BJ (cell line): ENCODE results near the gene BORCS6. TPM values are rescaled to one million over a fixed set of nuclear protein-coding genes. Genes with fewer than 3 reads are reported as not detected.

Experiments
- CTCF ChIA-PET: fragments of 350-600 bp; formaldehyde crosslinking; extraction: SDS; loops from one replicate; lab custom pipeline; 2021; ENCODE audit warnings: antibody characterized with exemption, inconsistent platforms; lab: Yijun Ruan, JAX
- POLR2A ChIA-PET: fragments of 300-600 bp; sonication (Branson Sonifier 250); formaldehyde crosslinking; extraction: SDS; loops from one replicate; lab custom pipeline; 2021; ENCODE audit warnings: antibody characterized with exemption; lab: Charles Lee
- DNase-seq: peaks from one replicate; pipeline ENCODE4 v3.0.0-alpha.2; 2011; ENCODE audit warnings: low read depth
- H3K27me3 ChIP-seq: 2 replicates; pipeline ENCODE4 v1.6.0; 2011; ENCODE audit warnings: low read length; ENCODE audit not compliant: control insufficient read depth, insufficient read depth
- H3K36me3 ChIP-seq: 2 replicates; pipeline ENCODE4 v1.5.1; 2011; ENCODE audit warnings: low read length; ENCODE audit not compliant: control insufficient read depth, insufficient read depth
- H3K4me3 ChIP-seq: 2 replicates; pipeline ENCODE4 v1.5.1; 2011; ENCODE audit warnings: low read depth, mild to moderate bottlenecking, control low read depth, low read length
- polyA plus RNA-seq: library from polyadenylated mRNA; depleted of rRNA; stranded (reverse); fragments of >200 nt; gene quantifications from 2 replicates; pipeline ENCODE4 v1.2.3, GENCODE V29; 2011
- TF ChIP-seq, protein P1 (sequence below): IDR thresholded peaks from 2 replicates; pipeline ENCODE4 v1.5.1; 2011; ENCODE audit warnings: low read depth, mild to moderate bottlenecking, control low read depth, inconsistent platforms, low read length, moderate library complexity; ENCODE audit not compliant: insufficient read depth

The BORCS6 gene
- polyA plus RNA-seq, 1 experiment, result 4.5 TPM

DNA sequence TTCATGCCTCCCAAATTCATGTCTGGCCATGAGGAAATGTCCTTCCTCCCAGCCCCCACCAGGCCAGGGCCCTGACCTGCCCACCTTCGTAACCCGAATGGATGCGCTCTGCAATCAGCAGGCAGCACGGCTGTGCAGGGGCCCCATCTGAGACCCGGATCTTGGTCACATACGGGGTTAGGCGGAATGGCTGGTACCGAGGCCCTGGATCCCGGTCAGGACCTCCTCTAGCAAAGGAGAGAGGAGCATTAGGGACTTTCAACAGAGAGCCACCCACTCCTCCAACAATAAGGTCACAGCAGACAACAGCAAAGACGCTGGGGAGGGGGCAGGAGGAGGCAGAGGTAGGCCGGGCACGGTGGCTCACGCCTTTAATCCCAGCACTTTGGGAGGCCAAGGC lies 41.4 kb downstream of the BORCS6 start:
- POLR2A ChIA-PET, result no interaction called here

DNA sequence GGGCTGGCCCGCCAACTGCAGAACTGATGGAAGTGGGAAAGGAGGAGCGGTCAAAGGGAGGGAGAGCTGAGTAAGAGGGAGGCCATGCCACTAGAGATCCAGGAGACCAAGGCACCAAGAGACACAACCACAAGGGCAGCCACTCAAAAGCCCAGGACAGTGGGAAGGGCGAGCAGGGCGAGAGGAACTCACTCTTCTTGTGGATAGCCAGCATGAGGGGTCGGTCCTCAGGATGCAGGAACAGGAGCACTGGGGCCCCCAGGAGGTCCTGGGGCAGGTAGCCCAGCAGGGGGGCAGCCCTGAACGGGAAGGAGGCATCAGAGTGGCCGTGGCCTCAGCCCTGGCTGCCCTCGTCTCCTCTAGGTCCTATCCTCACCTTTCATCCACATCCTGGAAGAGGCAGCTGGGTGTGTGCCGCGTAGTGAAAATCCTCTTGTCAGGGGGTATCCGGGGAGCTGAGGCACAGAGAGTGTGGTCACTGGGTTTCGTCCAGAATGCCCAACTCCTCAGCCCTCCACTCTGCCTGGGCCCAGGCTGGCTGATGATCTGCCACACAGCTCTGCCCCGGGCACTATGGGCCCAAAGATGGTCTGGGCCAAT lies 42.1 kb downstream of the BORCS6 start:
- TF ChIP-seq, protein P1, sequence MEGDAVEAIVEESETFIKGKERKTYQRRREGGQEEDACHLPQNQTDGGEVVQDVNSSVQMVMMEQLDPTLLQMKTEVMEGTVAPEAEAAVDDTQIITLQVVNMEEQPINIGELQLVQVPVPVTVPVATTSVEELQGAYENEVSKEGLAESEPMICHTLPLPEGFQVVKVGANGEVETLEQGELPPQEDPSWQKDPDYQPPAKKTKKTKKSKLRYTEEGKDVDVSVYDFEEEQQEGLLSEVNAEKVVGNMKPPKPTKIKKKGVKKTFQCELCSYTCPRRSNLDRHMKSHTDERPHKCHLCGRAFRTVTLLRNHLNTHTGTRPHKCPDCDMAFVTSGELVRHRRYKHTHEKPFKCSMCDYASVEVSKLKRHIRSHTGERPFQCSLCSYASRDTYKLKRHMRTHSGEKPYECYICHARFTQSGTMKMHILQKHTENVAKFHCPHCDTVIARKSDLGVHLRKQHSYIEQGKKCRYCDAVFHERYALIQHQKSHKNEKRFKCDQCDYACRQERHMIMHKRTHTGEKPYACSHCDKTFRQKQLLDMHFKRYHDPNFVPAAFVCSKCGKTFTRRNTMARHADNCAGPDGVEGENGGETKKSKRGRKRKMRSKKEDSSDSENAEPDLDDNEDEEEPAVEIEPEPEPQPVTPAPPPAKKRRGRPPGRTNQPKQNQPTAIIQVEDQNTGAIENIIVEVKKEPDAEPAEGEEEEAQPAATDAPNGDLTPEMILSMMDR, result no peak
- no peak overlapping the region for H3K4me3 ChIP-seq
- H3K27me3 ChIP-seq, result no peaks in the 10 kb centered on the region
- ChIA-PET POLR2A (no interaction called here), CTCF (interaction anchor here (0.6 to 1.2 kb wide), 4 partner anchors 9 to 159 kb away, joined by 3 to 4 read pairs (median 4); no protein-coding TSS in a partner anchor)
- H3K36me3 ChIP-seq, result peaks cover 54% of the 10 kb centered on the region
- DNase-seq, result no peak

More for the DNA sequence above, 41.4 kb downstream of the BORCS6 start:
- Histone ChIP-seq H3K27me3 (no peaks in the 10 kb centered on the region), H3K36me3 (peaks cover 52% of the 10 kb centered on the region), H3K4me3 (no peak overlapping the region)
- CTCF ChIA-PET, result interaction anchor here (0.6 to 1.2 kb wide), 4 partner anchors 10 to 158 kb away, joined by 3 to 4 read pairs (median 4); no protein-coding TSS in a partner anchor
- DNase-seq, result no peak
- TF ChIP-seq, protein P1, result no peak

DNA sequence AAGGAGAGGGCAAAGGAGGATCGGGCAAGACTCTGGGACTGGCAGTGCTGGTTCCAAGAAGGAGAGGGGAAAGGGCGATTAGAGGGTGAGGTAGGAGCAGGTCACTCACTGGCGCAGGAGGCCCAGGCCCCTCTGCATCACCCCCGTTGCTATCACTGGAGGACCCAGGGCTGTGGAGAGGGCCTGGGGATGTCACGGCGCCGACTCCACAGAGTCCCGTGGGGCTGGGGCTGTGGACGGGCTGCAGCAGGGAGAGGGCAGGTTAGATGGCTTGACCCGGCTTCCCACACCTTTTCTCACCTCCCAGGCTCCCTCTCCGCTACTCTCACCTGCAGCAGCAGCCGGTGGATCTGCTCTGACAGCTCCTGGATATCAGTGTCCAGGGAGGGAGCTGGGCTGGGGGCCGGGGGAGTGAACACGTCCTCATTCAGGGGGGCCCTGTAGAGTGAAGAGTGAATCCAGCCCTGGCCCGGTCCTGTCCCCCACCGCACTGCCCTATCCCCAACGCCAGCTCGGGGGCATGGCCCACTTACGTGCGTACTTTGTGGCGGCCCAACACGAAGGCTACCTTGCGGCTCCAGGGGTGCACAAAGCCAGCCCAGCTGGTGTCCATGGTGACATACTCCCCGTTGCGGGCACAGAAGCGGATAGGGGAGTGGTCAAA lies 42.7 kb downstream of the BORCS6 start:
- Histone ChIP-seq H3K4me3 (no peak overlapping the region), H3K27me3 (no peaks in the 10 kb centered on the region), H3K36me3 (peaks cover 59% of the 10 kb centered on the region)
- POLR2A ChIA-PET, result no interaction called here
- TF ChIP-seq, protein P1, result no peak
- no peak for DNase-seq
- CTCF ChIA-PET, result interaction anchor here (1.0 to 1.2 kb wide), 2 partner anchors 8 to 10 kb away, joined by 3 to 4 read pairs; no protein-coding TSS in a partner anchor

DNA sequence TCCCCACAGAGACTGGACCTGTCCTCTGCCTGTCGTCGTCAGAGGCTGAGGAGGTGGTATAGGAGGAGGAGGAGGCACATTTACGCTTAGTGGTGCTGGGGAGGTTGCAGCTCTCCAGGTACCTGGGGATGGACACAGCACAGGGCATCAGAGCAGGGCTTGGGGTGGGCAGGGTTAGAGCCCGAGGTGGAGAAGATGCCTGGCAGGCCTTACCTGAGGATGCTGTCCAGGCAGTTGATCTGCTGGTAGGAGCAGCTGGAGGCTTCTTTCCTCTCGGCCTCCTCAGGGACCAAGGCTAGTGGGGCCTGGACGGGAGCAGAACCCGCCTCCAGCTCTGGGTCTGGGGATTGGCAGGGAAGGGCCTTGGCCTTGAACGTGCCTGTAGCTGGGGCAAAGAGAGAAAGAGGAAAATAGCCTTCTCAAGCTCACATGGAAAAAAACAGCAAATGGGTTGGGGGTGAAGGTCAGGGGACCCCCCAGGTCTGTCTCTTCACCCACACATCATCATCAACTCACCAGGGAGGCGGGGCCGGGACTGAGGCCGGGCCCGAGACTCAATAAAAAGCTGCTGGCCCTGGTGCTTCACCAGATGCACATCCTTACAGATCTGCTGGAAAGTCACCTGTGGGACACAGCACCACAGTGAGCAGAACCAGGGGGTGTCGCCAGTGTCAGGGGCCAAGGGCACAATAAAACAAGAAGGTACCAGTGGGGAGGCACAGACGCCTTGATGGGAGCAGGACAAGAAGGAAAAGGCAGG lies 43.4 kb downstream of the BORCS6 start:
- Histone ChIP-seq H3K36me3 (peaks cover 60% of the 10 kb centered on the region), H3K4me3 (no peak overlapping the region), H3K27me3 (no peaks in the 10 kb centered on the region)
- TF ChIP-seq, protein P1, result no peak
- ChIA-PET CTCF (no interaction called here), POLR2A (interaction anchor here (0.5 kb wide), 1 partner anchor 101 kb away, joined by 3 read pairs; the partner anchor contains the start of gene CTC1)
- no peak for DNase-seq

DNA sequence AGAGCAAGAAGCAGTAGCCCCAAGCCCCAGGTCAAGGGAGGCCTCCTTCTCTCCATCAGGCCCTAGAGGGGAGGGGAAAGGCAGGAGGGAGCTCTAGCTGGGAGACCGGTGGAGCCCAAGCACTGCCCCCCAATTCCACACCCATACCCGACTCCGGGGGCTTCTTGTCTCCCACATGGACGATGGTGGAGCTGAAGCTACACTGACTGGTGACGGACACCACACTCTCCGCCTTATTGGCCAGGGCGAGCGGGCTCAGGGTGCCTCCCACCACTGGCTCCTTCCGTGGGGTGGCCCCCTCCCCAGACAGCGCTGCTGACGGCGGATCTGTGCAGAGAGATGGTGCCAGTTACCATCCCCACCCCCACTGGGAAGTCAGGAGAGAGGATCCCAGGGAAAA lies 44.2 kb downstream of the BORCS6 start:
- DNase-seq, result no peak
- TF ChIP-seq, protein P1, result no peak
- Histone ChIP-seq H3K4me3 (no peak overlapping the region), H3K36me3 (peaks cover 64% of the 10 kb centered on the region), H3K27me3 (no peaks in the 10 kb centered on the region)
- CTCF ChIA-PET, result no interaction called here
- POLR2A ChIA-PET, result interaction anchor here (0.5 kb wide), 1 partner anchor 102 kb away, joined by 3 read pairs; the partner anchor contains the start of gene CTC1
